Calu3 (cell line): ENCODE results near the gene PAAF1. TPM values are rescaled to one million over a fixed set of nuclear protein-coding genes. Genes with fewer than 3 reads are reported as not detected.

ENCODE experiments used
- BruUV-seq: library from RNA; stranded (reverse); fragments of 400-500 nt; replicated peaks from 2 replicates; lab custom pipeline; 2021; lab: Mats Ljungman, UMichigan
- CTCF ChIA-PET: fragments of 300-600 bp; sonication (Branson Sonifier 250); formaldehyde crosslinking; loops from one replicate; lab custom pipeline; 2022; ENCODE audit warnings: antibody characterized with exemption; lab: Charles Lee
- DNase-seq: peaks from one replicate; pipeline ENCODE4 v3.0.0; 2022
- H3K27ac Mint-ChIP-seq: one replicate; pipeline ENCODE4 v1.8.0; 2022; ENCODE audit warnings: mixed read lengths; ENCODE audit not compliant: unreplicated experiment
- H3K27me3 Mint-ChIP-seq: one replicate; pipeline ENCODE4 v1.8.0; 2022; ENCODE audit warnings: mixed read lengths; ENCODE audit not compliant: unreplicated experiment
- H3K36me3 Mint-ChIP-seq: one replicate; pipeline ENCODE4 v1.8.0; 2022; ENCODE audit warnings: mild to moderate bottlenecking, moderate library complexity, mixed read lengths; ENCODE audit not compliant: insufficient read depth, unreplicated experiment
- H3K4me1 Mint-ChIP-seq: one replicate; pipeline ENCODE4 v1.8.0; 2022; ENCODE audit warnings: mild to moderate bottlenecking, low read depth, mixed read lengths; ENCODE audit not compliant: unreplicated experiment
- H3K4me3 Mint-ChIP-seq: one replicate; pipeline ENCODE4 v1.8.0; 2022; ENCODE audit warnings: mild to moderate bottlenecking, low read depth, moderate library complexity, mixed read lengths; ENCODE audit not compliant: unreplicated experiment
- H3K9me3 Mint-ChIP-seq: one replicate; pipeline ENCODE4 v1.8.0; 2022; ENCODE audit warnings: low read depth, mixed read lengths; ENCODE audit not compliant: unreplicated experiment
- intact Hi-C: fragments of 100-400 bp; cut with micrococcal nuclease; formaldehyde crosslinking; loops from one replicate; pipeline ENCODE4 v1.10.0; 2022; ENCODE audit not compliant: unreplicated experiment
- total RNA-seq: library from RNA; stranded (reverse); gene quantifications from 2 replicates; pipeline ENCODE4 v1.2.3, GENCODE V29; 2022
- TF ChIP-seq, protein P1 (sequence below): fragments of 200-600 bp; IDR thresholded peaks from one replicate; pipeline ENCODE4 v1.8.0; 2022; ENCODE audit warnings: antibody characterized with exemption; ENCODE audit not compliant: unreplicated experiment

The PAAF1 gene
- total RNA-seq, 1 experiment from 2014 or later, result 23.0 TPM

DNA sequence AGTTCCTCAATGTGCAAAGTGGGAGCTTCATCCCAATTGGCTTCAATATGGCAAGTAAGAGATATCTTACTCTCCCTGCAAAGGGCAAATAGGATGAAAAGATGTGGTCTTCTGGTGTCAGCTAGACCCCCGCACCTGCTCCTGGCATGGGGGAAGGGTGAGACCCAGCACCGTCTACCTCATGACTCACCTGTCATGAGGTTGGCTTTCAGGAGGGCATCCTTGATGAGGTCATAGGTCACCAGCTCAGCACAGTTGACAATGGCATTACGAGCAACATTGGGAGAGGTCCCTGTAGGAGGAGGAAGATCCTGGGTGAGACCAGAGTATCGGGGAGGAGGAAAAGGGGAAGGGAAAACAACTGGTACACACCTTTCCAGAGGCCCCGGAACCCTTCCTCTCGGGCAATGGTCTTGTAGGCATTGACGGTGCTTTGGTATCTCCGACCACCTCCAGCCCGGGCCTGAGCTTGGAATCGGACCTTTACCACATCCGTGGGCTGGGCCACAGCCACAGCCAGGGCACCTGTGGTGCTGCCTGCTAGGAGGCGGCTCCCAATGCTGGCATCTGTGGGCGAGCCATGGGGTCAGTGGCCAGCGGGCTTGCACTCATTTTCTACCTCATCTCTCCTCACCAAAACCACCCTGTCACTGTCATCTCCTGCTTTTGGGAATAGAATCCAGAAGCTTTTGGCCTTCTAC is 99.8 kb downstream of the PAAF1 start:
- Mint-ChIP-seq H3K27ac (no peak overlapping the region), H3K27me3 (no peaks in the 10 kb centered on the region), H3K9me3 (no peaks in the 10 kb centered on the region), H3K36me3 (peaks cover 13% of the 10 kb centered on the region), H3K4me1 (peaks cover under 1% of the 10 kb centered on the region), H3K4me3 (no peak overlapping the region)
- DNase-seq, result no peak
- intact Hi-C loops, result no loop called here
- BruUV-seq, result no TSS peak
- CTCF ChIA-PET, result no interaction called here
- TF ChIP-seq, protein P1, sequence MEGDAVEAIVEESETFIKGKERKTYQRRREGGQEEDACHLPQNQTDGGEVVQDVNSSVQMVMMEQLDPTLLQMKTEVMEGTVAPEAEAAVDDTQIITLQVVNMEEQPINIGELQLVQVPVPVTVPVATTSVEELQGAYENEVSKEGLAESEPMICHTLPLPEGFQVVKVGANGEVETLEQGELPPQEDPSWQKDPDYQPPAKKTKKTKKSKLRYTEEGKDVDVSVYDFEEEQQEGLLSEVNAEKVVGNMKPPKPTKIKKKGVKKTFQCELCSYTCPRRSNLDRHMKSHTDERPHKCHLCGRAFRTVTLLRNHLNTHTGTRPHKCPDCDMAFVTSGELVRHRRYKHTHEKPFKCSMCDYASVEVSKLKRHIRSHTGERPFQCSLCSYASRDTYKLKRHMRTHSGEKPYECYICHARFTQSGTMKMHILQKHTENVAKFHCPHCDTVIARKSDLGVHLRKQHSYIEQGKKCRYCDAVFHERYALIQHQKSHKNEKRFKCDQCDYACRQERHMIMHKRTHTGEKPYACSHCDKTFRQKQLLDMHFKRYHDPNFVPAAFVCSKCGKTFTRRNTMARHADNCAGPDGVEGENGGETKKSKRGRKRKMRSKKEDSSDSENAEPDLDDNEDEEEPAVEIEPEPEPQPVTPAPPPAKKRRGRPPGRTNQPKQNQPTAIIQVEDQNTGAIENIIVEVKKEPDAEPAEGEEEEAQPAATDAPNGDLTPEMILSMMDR, result no peak

DNA sequence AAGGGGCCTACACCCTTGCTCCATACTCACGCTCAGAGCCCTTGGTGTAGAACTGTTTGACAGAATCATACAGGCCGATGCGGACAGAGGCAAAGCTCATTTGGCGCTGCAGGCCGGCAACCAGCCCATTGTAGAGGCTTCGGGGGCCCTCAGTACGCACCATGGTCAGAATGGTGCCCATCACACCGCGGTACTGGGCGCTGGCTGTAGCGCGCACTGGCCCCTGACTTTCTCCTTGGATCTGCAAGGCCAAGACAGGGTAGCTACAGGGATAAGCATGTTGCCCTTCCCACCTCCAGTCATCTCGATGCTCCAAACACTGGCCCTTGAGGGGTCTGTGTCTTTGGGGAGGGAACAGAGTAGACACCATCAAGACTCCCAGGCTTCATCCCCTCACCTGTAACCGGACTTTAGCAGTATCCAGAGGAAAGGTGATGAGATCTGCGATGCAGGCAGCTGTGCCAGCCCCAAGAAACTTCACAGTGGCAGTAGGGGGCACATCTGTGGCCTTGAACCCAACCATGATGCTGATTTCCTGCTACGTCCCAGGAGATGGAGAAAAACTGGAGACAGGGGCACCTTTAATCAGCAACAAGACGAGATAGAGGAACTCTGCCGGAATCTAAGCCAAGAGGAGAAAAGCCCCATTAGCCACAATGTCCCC is 101.2 kb downstream of the PAAF1 start:
- no peak for DNase-seq
- H3K27ac Mint-ChIP-seq, result no peak overlapping the region
- no peaks in the 10 kb centered on the region for H3K9me3 Mint-ChIP-seq
- peaks cover 14% of the 10 kb centered on the region for H3K4me1 Mint-ChIP-seq
- H3K4me3 Mint-ChIP-seq, result no peak overlapping the region
- intact Hi-C loops, result no loop called here
- BruUV-seq, result no TSS peak
- CTCF ChIA-PET, result no interaction called here
- H3K36me3 Mint-ChIP-seq, result peaks cover 26% of the 10 kb centered on the region
- TF ChIP-seq, protein P1, result no peak
- no peaks in the 10 kb centered on the region for H3K27me3 Mint-ChIP-seq

DNA sequence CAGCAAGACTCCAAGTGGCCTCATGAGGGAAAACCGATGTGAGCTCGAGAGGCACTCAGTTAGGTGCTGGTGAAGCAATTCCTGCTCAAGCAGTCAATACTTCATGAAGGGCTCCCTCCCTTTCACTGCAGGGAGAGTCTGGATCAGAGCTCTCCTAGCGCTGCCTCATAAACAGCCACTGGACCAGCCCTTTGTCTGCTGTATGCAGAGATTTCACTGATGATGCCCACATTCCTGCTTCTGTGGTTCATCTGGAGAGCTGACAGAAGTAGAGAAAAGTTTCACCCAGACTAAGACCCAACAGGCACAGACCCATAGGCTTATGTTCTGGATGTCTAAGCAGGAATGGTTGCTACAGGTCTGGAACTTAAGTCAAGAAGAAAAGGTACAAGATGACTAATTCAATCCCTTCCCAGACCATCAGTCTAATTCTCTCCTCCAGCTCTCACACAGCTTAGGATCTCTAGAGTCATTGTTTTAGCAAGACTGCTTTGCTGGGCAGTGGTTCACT is 101.8 kb downstream of the PAAF1 start:
- TF ChIP-seq, protein P1, result no peak
- H3K27me3 Mint-ChIP-seq, result no peaks in the 10 kb centered on the region
- no peaks in the 10 kb centered on the region for H3K9me3 Mint-ChIP-seq
- H3K27ac Mint-ChIP-seq, result no peak overlapping the region
- intact Hi-C loops, result no loop called here
- peaks cover 33% of the 10 kb centered on the region for H3K36me3 Mint-ChIP-seq
- DNase-seq, result no peak
- no peak overlapping the region for H3K4me3 Mint-ChIP-seq
- CTCF ChIA-PET, result no interaction called here
- BruUV-seq, result no TSS peak
- peaks cover 21% of the 10 kb centered on the region for H3K4me1 Mint-ChIP-seq

DNA sequence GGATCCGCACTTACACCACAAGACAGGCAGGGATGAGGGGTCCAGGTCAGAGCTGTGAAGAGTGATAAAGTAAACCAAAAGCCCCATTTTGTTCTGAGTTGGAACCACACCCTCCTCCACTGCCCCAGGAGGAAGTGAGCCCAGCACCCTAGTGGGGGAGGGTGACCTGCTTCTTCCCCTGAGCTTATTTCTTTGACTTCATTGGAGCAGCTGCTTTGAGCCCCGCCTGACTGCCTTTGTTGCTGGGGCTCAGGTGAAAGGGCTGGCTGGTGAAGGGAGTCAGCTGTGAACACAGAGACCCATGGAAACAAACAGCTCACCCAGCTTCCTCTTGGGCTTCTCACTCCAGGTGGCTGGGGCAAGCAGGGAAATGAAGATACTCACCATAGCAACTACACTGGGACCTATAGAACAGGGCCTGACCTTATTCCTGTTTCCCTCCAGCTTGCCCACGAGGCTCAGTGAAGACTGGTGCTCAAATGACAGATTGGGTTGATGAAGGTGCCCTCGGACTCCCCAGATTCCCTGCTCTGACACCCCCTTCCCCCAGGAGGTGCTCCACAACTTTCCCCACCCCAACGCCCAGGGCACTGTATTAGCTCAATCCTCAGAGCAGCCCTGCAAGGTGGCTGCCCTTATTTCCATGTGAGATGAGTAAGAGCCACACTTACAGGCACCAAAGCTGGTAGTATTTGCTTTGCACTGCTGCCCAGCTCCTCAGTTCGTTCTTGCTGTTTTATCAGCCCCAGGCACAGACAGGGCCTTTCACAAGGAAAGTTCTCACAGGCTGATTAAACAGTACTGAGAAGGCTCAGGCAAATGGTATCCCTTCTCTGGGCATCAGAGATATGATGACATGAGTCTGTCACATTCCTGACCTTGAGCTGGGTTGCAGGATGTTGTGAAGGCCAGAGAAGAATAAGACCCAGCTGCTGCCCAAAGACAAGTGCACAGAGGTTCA is 103.5 kb downstream of the PAAF1 start:
- no peaks in the 10 kb centered on the region for H3K27me3 Mint-ChIP-seq
- DNase-seq, result peak; percentile 28
- no peaks in the 10 kb centered on the region for H3K9me3 Mint-ChIP-seq
- BruUV-seq, result no TSS peak
- H3K36me3 Mint-ChIP-seq, result peaks cover 33% of the 10 kb centered on the region
- intact Hi-C loops, result no loop called here
- TF ChIP-seq, protein P1, result no peak
- no peak overlapping the region for H3K27ac Mint-ChIP-seq
- CTCF ChIA-PET, result no interaction called here
- peaks cover 26% of the 10 kb centered on the region for H3K4me1 Mint-ChIP-seq
- H3K4me3 Mint-ChIP-seq, result no peak overlapping the region
